Transverse colon (tissue), 4 donors: Measurements from ENCODE around the gene CPVL. TPM values are rescaled to one million over a fixed set of nuclear protein-coding genes. Genes with fewer than 3 reads are reported as not detected.

Experiments
- DNase-seq: peaks from one replicate; pipeline ENCODE4 v3.0.0-alpha.2; 2019
- H3K27ac ChIP-seq, 4 donors: fragments of 200-600 bp; sonication (generic); 2 replicates each; pipeline ENCODE4 v1.5.1; 2016 to 2018; ENCODE audit warnings: inconsistent platforms in 4 of 4
- H3K27me3 ChIP-seq: fragments of 200-600 bp; sonication (generic); 2 replicates; pipeline ENCODE4 v1.5.1; 2017; ENCODE audit warnings: inconsistent platforms
- H3K36me3 ChIP-seq, 4 donors: fragments of 200-600 bp; sonication (generic); 2 replicates each; pipeline ENCODE4 v1.5.1; 2017 to 2019; ENCODE audit warnings: inconsistent platforms in 4 of 4
- H3K4me1 ChIP-seq, 4 donors: fragments of 200-600 bp; sonication (generic); 2 replicates each; pipeline ENCODE4 v1.5.1; 2017 to 2020; ENCODE audit warnings: inconsistent platforms in 4 of 4
- H3K4me3 ChIP-seq, 4 donors: fragments of 200-600 bp; sonication (generic); 1 replicate in 1 of 4; 2 replicates in 3 of 4; pipeline versions ENCODE4 v1.5.1 to v1.6.1; 2017 to 2019; ENCODE audit warnings: inconsistent platforms in 4 of 4
- H3K9me3 ChIP-seq, 2 donors: fragments of 200-600 bp; sonication (generic); 2 replicates each; pipeline ENCODE4 v1.5.1; 2017 to 2019; ENCODE audit warnings: inconsistent platforms in 2 of 2
- EP300 ChIP-seq: sonication (generic); formaldehyde crosslinking; IDR thresholded peaks from one replicate; pipeline ENCODE4 v1.6.1; 2017; ENCODE audit warnings: antibody characterized with exemption, low read depth
- POLR2A ChIP-seq: fragments of 450-650 bp; IDR thresholded peaks from one replicate; pipeline ENCODE4 v1.6.1; 2016; ENCODE audit warnings: antibody characterized with exemption, mild to moderate bottlenecking, moderate library complexity
- POLR2AphosphoS5 ChIP-seq, 3 donors: sonication (generic); formaldehyde crosslinking; IDR thresholded peaks; one replicate each; pipeline ENCODE4 v1.6.1; 2016; ENCODE audit warnings: antibody characterized with exemption in 3 of 3
- WGBS, 2 donors: methylation state at CpG; one replicate each; pipeline ENCODE4 v1.1.5; 2018; ENCODE audit warnings: low coverage in 1 of 2; 5-methylcytosine and 5-hydroxymethylcytosine counted together
- in situ Hi-C, 4 donors: fragments of 200-750 bp; cut with MboI; loops; one replicate each; pipeline versions ENCODE4 v1.15.0 to v1.15.1; 2017; ENCODE audit warnings: low sequenced_read_pairs in 3 of 4, low pct_ligation_motif_present in 1 of 4, low pct_unique_long_range_greater_than_20kb in 1 of 4
- intact Hi-C: fragments of 100-400 bp; cut with DNase I; formaldehyde crosslinking; loops from one replicate; pipeline ENCODE4 v1.15.1; 2023; ENCODE audit warnings: low total_unique reads
- total RNA-seq, 4 donors: library from RNA; depleted of rRNA; stranded (reverse); fragments of >200 nt; gene quantifications; one replicate each; pipeline ENCODE4 v1.1.0, GENCODE V29; 2016
- TF ChIP-seq, protein P1 (sequence below), 5 experiments: fragments of 200-600 bp in 3 of 5; fragments of 450-650 bp in 2 of 5; sonication (generic) in 3 of 5; IDR thresholded peaks; 1 replicate in 2 of 5; 2 replicates in 3 of 5; pipeline ENCODE4 v1.5.1; 2016 to 2017; ENCODE audit warnings: antibody characterized with exemption in 5 of 5, inconsistent platforms in 3 of 5, mild to moderate bottlenecking in 2 of 5, moderate library complexity in 1 of 5

The CPVL gene
- total RNA-seq, 4 donors from 2014 or later: 0.75 to 9.7 (median 4.8) TPM

DNA sequence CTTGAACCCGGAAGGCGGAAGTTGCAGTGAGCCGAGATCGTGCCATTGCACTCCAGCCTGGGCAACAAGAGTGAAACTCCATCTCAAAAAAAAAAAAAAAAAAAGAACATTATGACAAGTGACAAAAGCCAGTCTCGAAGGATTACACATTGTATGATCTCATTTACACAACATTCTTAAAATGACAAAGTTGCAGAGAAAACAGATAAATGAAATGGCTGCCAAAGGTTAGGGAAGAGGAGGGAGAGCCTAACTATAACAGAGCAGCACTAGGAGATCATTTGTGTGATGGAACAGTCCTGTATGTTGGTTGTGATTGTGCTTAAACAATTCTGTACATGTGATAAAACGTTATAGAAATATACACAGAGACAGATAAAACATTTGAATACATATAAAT is 16.2 kb upstream of the CPVL start:
- intact Hi-C loops: no loop called here
- DNase-seq: no peak
- peaks cover 0 to 3% (median 0%) of the 10 kb centered on the region in 4 donors for H3K4me1 ChIP-seq
- H3K9me3 ChIP-seq: peaks cover 0 to 6% of the 10 kb centered on the region in 2 donors
- H3K27me3 ChIP-seq: no peaks in the 10 kb centered on the region
- 79 to 84% methylated on average over 6 of the region's 6 CpGs for WGBS, 2 donors
- no peak overlapping the region for H3K27ac ChIP-seq
- TF ChIP-seq POLR2A (no peak), POLR2AphosphoS5 (IDR thresholded peaks at IDR 0.05) (no peak), EP300 (no peak)
- TF ChIP-seq, protein P1, sequence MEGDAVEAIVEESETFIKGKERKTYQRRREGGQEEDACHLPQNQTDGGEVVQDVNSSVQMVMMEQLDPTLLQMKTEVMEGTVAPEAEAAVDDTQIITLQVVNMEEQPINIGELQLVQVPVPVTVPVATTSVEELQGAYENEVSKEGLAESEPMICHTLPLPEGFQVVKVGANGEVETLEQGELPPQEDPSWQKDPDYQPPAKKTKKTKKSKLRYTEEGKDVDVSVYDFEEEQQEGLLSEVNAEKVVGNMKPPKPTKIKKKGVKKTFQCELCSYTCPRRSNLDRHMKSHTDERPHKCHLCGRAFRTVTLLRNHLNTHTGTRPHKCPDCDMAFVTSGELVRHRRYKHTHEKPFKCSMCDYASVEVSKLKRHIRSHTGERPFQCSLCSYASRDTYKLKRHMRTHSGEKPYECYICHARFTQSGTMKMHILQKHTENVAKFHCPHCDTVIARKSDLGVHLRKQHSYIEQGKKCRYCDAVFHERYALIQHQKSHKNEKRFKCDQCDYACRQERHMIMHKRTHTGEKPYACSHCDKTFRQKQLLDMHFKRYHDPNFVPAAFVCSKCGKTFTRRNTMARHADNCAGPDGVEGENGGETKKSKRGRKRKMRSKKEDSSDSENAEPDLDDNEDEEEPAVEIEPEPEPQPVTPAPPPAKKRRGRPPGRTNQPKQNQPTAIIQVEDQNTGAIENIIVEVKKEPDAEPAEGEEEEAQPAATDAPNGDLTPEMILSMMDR (IDR thresholded peaks at IDR 0.05): no peak
- no peaks in the 10 kb centered on the region for H3K36me3 ChIP-seq
- H3K4me3 ChIP-seq: no peak overlapping the region
- in situ Hi-C loops: no loop called here

DNA sequence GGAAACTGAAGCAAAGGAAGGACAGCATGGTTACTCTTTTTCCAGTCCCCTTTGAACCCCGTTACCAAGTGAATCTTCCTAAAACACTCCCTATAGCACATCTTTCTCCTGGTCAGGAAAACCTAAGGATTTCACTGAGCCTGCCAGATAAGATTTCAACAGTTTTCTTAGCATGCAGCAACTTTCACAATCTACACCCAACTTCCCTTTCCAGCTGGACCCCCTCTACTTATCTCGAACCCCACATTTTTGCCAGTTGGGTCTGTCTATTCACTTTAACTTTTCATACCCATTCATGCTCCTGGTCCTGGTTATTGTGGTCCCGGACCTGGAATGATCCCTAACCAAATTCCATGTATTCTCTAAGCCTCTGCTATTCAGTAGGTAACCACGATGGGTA is 14.9 kb upstream of the CPVL start:
- in situ Hi-C loops: no loop called here

DNA sequence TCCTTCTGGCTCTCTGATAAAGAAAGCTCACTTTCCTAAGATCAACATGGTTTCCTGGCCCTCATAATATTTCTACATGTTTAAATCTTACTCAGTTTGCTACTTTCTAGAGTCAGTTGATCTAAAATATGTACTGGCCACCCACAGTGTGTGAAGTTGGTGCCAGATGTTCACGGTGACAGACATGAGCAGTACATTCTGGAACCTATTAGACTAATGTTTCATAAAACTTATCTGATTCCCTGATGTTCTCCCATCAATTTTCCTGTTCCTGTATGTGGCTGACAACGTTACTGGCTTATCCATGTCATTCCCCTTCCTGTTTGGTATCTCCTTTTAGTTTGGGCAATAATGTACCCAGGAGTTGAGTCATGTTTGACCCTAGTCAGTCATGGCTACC is 13.7 kb upstream of the CPVL start:
- no peak overlapping the region for H3K27ac ChIP-seq
- in situ Hi-C loops (no loop called here), intact Hi-C loops (no loop called here)
- 52 to 71% methylated on average over 2 of the region's 2 CpGs for WGBS, 2 donors
- no peak for DNase-seq
- TF ChIP-seq, protein P1 (IDR thresholded peaks at IDR 0.05): no peak
- no peak for TF ChIP-seq EP300
- TF ChIP-seq POLR2AphosphoS5 (IDR thresholded peaks at IDR 0.05): no peak
- TF ChIP-seq POLR2A: no peak
- H3K36me3 ChIP-seq: no peaks in the 10 kb centered on the region
- H3K27me3 ChIP-seq: no peaks in the 10 kb centered on the region
- H3K4me1 ChIP-seq: peaks cover 0 to 3% (median 0%) of the 10 kb centered on the region in 4 donors
- no peak overlapping the region for H3K4me3 ChIP-seq
- no peaks in the 10 kb centered on the region for H3K9me3 ChIP-seq

More for the DNA sequence above, 14.9 kb upstream of the CPVL start:
- no peak for DNase-seq
- no peaks in the 10 kb centered on the region for H3K36me3 ChIP-seq
- H3K9me3 ChIP-seq: peaks cover 0 to 6% of the 10 kb centered on the region in 2 donors
- WGBS, 2 donors: 78% methylated on average over 3 to 4 of the region's 4 CpGs
- no peak overlapping the region for H3K27ac ChIP-seq
- H3K27me3 ChIP-seq: no peaks in the 10 kb centered on the region
- H3K4me1 ChIP-seq: peaks cover 0 to 3% (median 0%) of the 10 kb centered on the region in 4 donors
- intact Hi-C loops: no loop called here
- no peak overlapping the region for H3K4me3 ChIP-seq
- no peak for TF ChIP-seq POLR2AphosphoS5 (IDR thresholded peaks at IDR 0.05)
- no peak for TF ChIP-seq EP300
- no peak for TF ChIP-seq POLR2A

DNA sequence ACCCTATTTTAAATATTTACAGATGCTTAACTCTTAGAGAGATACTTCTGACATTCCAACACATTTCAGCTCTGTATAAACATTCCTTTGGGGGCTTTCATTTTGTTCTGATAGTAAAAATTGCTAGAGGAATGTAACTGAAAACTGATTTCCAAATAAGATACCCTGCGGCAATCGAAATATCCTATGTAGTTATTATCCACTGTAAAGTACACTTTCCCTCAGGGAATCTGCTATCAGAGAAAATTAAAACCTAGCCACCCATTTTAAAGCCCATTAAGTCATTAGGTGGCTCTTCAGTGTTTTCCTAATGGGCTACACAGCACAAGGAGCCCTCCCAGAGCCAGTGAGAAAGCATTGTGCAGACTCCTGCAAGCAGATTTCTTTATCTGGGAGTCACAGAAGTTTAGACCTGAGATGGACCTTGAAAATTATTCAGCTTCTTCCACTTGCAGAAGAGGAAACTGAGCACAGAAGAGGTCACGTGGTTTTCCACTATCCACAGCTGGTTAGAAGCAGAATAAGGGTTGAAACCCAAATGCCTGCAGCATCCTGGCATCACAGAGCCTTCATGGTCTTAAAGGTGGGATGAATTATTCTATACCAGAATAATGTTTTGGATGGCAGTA is 12.6 kb upstream of the CPVL start:
- TF ChIP-seq POLR2AphosphoS5 (IDR thresholded peaks at IDR 0.05): no peak
- no peak for TF ChIP-seq POLR2A
- no peak for TF ChIP-seq EP300
- TF ChIP-seq, protein P1 (IDR thresholded peaks at IDR 0.05): no peak
- Histone ChIP-seq H3K4me1 (peaks cover 0 to 3% (median 0%) of the 10 kb centered on the region in 4 donors), H3K27me3 (no peaks in the 10 kb centered on the region), H3K27ac (no peak overlapping the region), H3K36me3 (no peaks in the 10 kb centered on the region), H3K4me3 (no peak overlapping the region), H3K9me3 (no peaks in the 10 kb centered on the region)
- in situ Hi-C loops (no loop called here), intact Hi-C loops (no loop called here)
- DNase-seq: no peak
- WGBS, 2 donors: 69 to 73% methylated on average over 3 of the region's 3 CpGs
